T1000 (cell line): ENCODE data around the gene CABP7.

Source experiments
- DNase-seq: peaks from one replicate; lab custom pipeline; 2025; ENCODE audit warnings: mixed read lengths; lab: John Stamatoyannopoulos, UW

Gene CABP7

GRCh38 chr22:29723766-29724165 is 4.0 kb downstream of the CABP7 start:
- DNase-seq = no peak

GRCh38 chr22:29724843-29725242 is 5.0 kb downstream of the CABP7 start:
- no peak for DNase-seq

GRCh38 chr22:29726106-29726505 is 6.3 kb downstream of the CABP7 start:
- no peak for DNase-seq

GRCh38 chr22:29726512-29727130 is 6.8 kb downstream of the CABP7 start:
- DNase-seq = no peak

GRCh38 chr22:29727131-29727523 is 7.3 kb downstream of the CABP7 start:
- no peak for DNase-seq

GRCh38 chr22:29729161-29729560 is 9.4 kb downstream of the CABP7 start:
- DNase-seq = no peak

GRCh38 chr22:29731058-29731850 is 11.5 kb downstream of the CABP7 start:
- no peak for DNase-seq

- DNase-seq = no peak
These were observed 13.1 kb downstream of the CABP7 start for GRCh38 chr22:29732883-29733282.

- no peak for DNase-seq
These were observed 13.8 kb downstream of the CABP7 start for GRCh38 chr22:29733362-29734201.

- no peak for DNase-seq
These were observed 14.6 kb downstream of the CABP7 start for GRCh38 chr22:29734406-29734805.

- no peak for DNase-seq
These were observed 15.0 kb downstream of the CABP7 start for GRCh38 chr22:29734838-29735237.

- DNase-seq = no peak
These were observed 15.6 kb downstream of the CABP7 start for GRCh38 chr22:29735416-29735815.

GRCh38 chr22:29737251-29738117 is 17.7 kb downstream of the CABP7 start:
- no peak for DNase-seq

GRCh38 chr22:29738118-29738815 is 18.5 kb downstream of the CABP7 start:
- DNase-seq = no peak

GRCh38 chr22:29739346-29739875 is 19.6 kb downstream of the CABP7 start:
- no peak for DNase-seq

- DNase-seq = no peak
These were observed 20.4 kb downstream of the CABP7 start for GRCh38 chr22:29740216-29740615.

GRCh38 chr22:29741926-29742325 is 22.1 kb downstream of the CABP7 start:
- DNase-seq = no peak

- no peak for DNase-seq
These were observed 22.5 kb downstream of the CABP7 start for GRCh38 chr22:29742326-29742725.

GRCh38 chr22:29744902-29745301 is 25.1 kb downstream of the CABP7 start:
- DNase-seq = no peak

GRCh38 chr22:29747832-29748231 is 28.0 kb downstream of the CABP7 start:
- no peak for DNase-seq
